Activated T-helper 1 cell treated with anti-CD3 and anti-CD28 coated beads, Interleukin-2, amount 50 U/mL, for 16 hours (primary cell): Measurements from ENCODE around the gene LSMEM2.
"Not testable (repeated sequence)": the region's sequence is repeated elsewhere in the genome, so short reads cannot be mapped to it uniquely, and the experiment has no call there.

ENCODE experiments used
- DNase-seq, 2 donors: peaks; one replicate each; pipeline ENCODE4 v3.0.0-alpha.2; 2020; ENCODE audit warnings: low read depth in 1 of 2, low spot score in 1 of 2

LSMEM2 gene

DNA sequence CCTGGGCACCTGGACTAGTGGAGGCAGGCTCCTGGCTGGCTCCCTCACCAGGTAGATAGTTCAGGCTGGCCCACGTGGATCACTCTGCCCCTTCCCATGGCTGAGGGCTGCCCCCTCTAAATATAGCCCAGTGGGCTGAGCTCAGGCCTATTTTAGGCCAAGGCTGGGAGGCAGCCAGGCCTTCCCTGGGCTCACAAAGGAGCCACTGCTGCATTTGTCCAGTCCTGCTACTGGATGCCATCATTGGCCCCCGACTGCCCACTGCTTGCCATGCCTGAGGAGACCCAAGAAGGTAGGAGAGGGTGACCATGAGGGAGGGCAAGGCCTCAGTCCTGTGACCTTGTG, at the start of gene LSMEM2:
TSS of gene LSMEM2 (plus strand) at position 208 of the 345 bp plus-strand sequence. CDS start at position 235, 27 bp downstream.
- DNase-seq = no peak

DNA sequence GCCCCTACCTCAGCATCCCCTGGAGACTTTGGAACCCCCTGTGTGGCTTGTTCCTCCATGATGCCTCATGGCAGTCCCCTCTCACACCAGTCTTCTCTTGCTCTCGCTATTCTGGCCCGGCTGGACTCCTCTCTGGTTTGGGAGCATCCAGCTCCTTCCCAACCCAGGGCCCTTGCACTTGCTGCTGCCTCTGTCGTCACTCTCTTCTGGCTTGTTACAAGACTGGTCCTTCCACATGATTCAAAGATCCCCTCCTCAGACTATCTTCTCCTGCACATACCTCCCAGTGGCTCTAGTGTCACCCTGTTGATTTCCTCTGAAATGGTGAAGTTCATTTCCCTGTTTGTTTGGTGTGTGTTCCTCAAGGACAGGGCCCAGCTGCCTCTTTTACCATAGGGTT, 49.4 kb upstream of the LSMEM2 start:
- no peak for DNase-seq

DNA sequence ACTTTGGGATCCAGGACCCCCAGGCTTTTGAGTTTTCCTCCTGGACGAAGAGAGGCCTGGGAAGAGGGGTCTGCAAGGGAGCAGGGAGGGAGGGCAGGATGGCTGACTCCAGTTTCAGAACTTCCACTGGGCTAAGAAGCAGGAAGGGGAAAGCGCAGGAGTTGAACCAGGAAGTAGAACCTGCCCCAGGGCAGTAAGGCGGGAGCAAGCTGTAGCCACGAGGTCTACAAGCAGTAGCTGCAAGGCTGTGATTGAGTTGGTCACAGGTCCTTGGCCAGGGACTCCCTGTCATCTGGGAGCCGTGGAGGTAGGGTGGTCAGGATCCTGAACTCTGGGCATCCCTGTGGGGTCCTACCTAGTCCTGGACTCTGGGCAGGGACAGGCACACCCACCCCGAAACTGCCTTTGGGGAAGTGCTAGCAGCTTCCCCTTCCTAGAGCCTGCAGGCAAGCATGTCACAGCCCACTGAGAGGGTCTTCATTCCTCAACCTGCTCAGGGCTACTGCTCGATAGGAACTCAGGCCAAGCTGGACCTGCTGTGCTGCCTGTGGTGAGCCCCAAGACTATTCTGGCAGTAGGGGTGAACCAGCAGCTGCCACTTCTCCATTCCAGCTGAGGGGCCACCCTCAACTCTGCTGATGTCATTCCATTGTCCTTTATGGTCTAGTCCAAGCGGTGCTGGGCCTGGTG, 48.6 kb upstream of the LSMEM2 start:
- DNase-seq = no peak

- DNase-seq = no peak
Measured at GRCh38 chr3:50230794-50231125, 48.1 kb upstream of the LSMEM2 start.

DNA sequence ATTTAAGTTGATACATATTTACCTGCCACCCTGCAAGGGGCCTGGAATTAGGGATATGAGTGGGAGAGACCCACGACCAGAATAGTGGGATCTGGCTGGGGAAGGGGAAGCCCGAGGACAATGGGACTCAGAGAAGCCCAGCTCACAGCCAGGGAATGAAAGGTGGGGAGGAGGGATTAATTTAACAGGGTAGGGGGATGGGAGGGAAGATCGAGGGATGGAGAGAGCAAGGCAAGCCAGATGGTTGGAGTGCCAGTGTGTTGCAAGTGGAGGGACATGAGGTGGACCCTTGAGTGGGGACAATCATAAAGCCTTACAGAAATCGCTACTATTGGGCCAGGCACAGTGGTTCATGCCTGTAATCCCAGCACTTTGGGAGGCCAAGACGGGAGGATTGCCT, 47.3 kb upstream of the LSMEM2 start:
- DNase-seq = no peak

DNA sequence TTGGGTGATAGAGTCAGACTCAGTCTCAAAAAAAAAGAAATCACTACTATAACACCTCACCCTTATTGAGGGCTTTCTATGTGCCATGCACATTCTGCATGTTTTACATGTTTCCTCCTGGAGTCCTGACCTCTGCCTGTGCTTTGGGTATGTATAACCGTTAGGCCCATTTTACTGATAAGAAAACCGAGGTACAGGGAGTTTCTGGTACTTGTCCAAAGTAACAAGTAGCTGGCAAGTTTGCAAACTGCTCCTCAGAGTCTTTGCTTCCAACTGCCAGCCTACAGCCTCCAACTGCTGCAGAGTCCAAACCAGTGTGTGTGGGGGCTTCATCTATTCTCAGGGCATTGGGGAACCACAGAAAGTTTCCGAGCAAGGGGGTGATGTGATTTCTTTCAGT, 46.6 kb upstream of the LSMEM2 start:
- no peak for DNase-seq

DNA sequence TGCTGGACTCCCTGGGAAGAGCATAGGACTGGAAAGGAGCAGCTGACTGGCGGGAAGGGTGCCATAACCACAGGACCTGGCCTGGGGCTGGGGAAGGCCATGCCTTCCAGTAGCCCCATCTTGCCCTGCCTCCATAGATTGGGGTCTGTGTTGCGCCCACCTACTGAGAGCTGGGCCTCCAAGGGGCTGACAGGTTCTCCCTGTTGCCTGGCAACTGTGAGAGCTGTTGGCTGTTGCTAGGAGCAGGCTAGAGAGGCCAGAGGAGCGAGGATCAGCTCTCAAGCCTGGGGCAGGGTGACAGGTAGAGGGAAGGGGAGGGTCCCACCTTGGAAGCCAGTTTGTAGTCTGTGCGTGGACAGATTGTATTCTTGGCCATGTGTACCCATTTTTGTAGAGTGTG, 45.7 kb upstream of the LSMEM2 start:
- DNase-seq = no peak

GRCh38 chr3:50235716-50236483, 43.0 kb upstream of the LSMEM2 start, which contains the start of gene GNAI2:
GNAI2 (plus strand) TSS chr3:50236204; CDS start chr3:50236336, 132 bp downstream.
- peak; percentile 97 to 99 for DNase-seq

- no peak for DNase-seq
Measured at GRCh38 chr3:50236484-50237132, 42.3 kb upstream of the LSMEM2 start.

- no peak for DNase-seq
Measured at GRCh38 chr3:50237133-50237651, 41.7 kb upstream of the LSMEM2 start.

DNA sequence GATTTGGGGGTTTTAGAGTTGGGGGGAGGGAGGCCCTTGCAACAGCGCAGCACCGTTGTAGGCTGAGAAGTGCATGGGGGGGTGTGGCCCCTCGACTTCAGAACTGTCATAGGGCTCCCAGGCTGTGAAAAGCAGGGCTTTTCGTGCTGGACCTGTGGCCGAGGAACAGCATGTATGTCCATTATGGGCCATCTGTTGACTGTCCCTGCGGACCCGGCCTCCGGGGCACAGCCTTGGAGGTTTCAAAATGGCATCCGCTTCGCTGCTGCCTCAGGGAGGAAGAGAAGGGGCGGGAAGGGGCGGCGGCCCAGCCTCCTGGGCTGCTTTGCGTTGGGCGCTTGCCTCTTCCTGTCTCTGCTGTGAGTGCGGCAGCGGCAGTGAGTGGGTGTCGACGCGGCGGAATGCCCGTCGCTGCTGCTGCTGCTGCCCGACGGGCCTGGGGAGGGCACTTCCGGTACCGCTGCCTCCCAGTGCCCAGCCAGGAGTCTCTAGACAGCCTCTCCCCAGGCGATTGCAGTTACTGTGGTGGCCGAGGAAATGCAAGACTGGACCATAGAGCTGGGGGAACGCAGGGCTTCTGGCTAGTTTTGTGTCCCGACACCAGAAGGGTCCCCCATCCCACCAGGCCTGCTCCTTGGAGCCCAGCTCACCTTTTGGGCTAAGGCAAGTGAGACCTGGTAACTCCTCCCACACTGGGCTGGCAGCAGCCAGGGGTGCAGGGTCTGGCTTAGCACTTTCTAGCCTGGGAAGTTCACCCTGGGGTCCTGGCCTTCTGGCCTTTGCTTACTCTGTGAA, 40.9 kb upstream of the LSMEM2 start:
- peak; percentile 74 to 79 for DNase-seq

- no peak for DNase-seq
Measured at GRCh38 chr3:50238549-50239026, 40.3 kb upstream of the LSMEM2 start.

- no peak for DNase-seq
Measured at GRCh38 chr3:50239649-50240048, 39.2 kb upstream of the LSMEM2 start.

- no peak for DNase-seq
Measured at GRCh38 chr3:50241163-50241562, 37.7 kb upstream of the LSMEM2 start.

DNA sequence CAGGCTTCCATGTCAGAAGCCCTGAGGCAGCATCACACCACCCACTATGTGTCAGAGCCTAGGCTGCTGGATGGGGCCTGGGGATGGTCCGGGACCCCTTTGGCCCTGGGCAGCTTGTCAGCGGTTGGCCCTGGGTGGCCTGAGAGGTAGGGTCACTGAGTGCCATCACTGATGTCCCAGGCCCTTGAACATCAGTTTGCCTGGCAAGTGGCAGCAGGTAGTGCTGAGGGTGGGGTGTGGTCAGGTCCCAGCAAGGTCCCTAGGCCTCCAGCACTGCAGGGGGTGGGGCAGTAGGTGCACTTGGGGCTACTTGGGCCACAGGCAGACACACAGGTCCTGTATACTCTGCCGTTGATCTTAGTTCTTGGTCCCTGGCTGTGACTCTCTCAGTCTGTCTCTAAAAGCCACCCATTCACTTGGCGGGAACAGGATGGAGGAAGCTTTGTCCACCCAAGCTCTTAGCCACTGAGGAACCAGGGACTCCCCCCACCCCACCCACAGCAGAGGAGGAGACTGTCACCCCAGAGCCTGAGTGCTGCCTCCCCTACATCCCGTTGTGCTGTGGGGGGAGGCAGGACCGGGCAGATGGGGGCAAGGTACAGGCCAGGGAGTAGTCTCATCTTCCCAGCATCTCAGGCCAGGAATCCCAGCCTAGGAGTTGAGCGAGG, 37.0 kb upstream of the LSMEM2 start:
- no peak for DNase-seq

DNA sequence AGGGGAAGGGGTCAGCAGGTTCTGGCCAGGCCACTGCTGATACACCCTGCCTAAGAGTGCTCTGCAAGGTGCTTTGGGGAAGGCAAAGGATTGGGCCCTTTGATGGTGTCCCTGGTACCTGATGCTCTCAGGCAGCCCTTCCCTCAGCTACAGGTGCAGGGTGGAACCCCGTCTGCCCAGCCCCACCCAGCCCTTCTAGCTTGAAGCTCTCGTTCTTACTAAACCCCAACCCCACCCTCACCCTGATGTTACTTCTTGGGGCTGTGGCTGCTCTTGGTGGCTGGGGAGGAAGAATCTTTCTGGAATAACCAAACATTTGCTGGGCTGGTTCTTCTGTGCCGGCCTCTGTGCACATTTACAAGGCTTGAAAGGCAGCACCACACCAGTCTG, 36.5 kb upstream of the LSMEM2 start:
- no peak for DNase-seq

GRCh38 chr3:50242851-50243542, 35.9 kb upstream of the LSMEM2 start:
- peak in 1 of 2 donors; percentile 26 for DNase-seq

GRCh38 chr3:50243543-50243895, 35.4 kb upstream of the LSMEM2 start:
- DNase-seq = no peak

GRCh38 chr3:50244813-50245212, 34.1 kb upstream of the LSMEM2 start:
- DNase-seq = not testable (repeated sequence)

- no peak for DNase-seq
Measured at GRCh38 chr3:50245251-50245745, 33.6 kb upstream of the LSMEM2 start.
